Measurements from ENCODE around the gene TCF3. TPM values are rescaled to one million over a fixed set of nuclear protein-coding genes. Genes with fewer than 3 reads are reported as not detected.

The TCF3 gene
- total RNA-seq, 1 donor = 55.0 TPM

DNA sequence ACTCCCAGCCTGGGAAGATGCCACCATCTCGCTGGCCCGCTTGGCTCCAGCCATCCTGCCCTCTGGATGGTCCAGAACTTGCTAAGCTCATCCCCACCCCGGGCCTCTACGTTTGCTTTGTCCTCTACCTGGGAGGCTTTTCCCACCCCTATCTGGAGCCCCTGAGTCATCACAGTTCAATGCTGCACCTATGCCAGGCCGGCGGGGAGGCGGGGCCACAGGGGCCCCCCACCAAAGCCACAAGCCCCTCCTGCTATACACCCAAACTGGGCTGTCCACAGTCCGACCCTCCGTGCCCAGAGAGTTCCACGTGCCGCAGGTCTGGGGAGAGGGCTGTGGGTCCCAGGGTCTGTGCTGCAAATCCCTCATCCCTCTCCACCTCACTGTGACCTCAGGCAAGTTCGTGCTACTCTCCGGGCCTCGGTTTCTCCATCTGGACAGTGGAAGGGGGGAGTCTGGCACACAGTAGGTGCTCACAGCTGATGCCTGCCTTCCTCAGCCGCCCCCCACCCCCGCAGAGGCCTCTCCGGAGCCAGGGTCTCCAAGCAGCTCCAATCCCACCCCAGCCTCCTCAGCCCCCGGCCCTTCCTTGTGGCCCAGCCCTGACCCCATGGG is 1.9 kb upstream of the TCF3 start:
- no peaks in the 10 kb centered on the region for H3K27me3 ChIP-seq (ENCODE audit: insufficient read depth, low read length)
- TF ChIP-seq, protein P1, sequence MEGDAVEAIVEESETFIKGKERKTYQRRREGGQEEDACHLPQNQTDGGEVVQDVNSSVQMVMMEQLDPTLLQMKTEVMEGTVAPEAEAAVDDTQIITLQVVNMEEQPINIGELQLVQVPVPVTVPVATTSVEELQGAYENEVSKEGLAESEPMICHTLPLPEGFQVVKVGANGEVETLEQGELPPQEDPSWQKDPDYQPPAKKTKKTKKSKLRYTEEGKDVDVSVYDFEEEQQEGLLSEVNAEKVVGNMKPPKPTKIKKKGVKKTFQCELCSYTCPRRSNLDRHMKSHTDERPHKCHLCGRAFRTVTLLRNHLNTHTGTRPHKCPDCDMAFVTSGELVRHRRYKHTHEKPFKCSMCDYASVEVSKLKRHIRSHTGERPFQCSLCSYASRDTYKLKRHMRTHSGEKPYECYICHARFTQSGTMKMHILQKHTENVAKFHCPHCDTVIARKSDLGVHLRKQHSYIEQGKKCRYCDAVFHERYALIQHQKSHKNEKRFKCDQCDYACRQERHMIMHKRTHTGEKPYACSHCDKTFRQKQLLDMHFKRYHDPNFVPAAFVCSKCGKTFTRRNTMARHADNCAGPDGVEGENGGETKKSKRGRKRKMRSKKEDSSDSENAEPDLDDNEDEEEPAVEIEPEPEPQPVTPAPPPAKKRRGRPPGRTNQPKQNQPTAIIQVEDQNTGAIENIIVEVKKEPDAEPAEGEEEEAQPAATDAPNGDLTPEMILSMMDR (IDR thresholded peaks at IDR 0.05; ENCODE audit: extremely low read depth, low read depth, low read length) = no peak
- H2AFZ ChIP-seq (ENCODE audit: low read length) = no peak overlapping the region
- no peak overlapping the region for H3K4me2 ChIP-seq (ENCODE audit: insufficient read depth, low read length)
- DNase-seq (ENCODE audit: insufficient read length, low spot score, missing footprints) = no peak
- peaks cover 5% of the 10 kb centered on the region for H3K36me3 ChIP-seq (ENCODE audit: insufficient read depth, low read length)
- H3K79me2 ChIP-seq (ENCODE audit: insufficient read depth, low read length) = peaks cover 23% of the 10 kb centered on the region
- peaks cover 17% of the 10 kb centered on the region for H4K20me1 ChIP-seq (ENCODE audit: insufficient read depth, low read length)
- no peak overlapping the region for H3K27ac ChIP-seq (ENCODE audit: low read depth, low read length)
- H3K9me3 ChIP-seq (ENCODE audit: low read depth, low read length) = no peaks in the 10 kb centered on the region
- H3K4me1 ChIP-seq (ENCODE audit: insufficient read depth, low read length) = peaks cover 23% of the 10 kb centered on the region
- no peak overlapping the region for H3K4me3 ChIP-seq (ENCODE audit: insufficient read depth, low read length)

GRCh38 chr19:1653300-1653628 is 849 bp upstream of the TCF3 start:
- Histone ChIP-seq H3K27me3 (ENCODE audit: insufficient read depth, low read length) (no peaks in the 10 kb centered on the region), H3K4me1 (ENCODE audit: insufficient read depth, low read length) (peaks cover 19% of the 10 kb centered on the region), H3K4me3 (ENCODE audit: insufficient read depth, low read length) (peak overlapping the region; percentile 81), H3K27ac (ENCODE audit: low read depth, low read length) (peak overlapping the region; percentile 97), H2AFZ (ENCODE audit: low read length) (peak overlapping the region; percentile 99), H3K4me2 (ENCODE audit: insufficient read depth, low read length) (peak overlapping the region; percentile 84), H3K36me3 (ENCODE audit: insufficient read depth, low read length) (peaks cover 14% of the 10 kb centered on the region), H4K20me1 (ENCODE audit: insufficient read depth, low read length) (peaks cover 26% of the 10 kb centered on the region), H3K9me3 (ENCODE audit: low read depth, low read length) (no peaks in the 10 kb centered on the region), H3K79me2 (ENCODE audit: insufficient read depth, low read length) (peaks cover 32% of the 10 kb centered on the region)
- no peak for DNase-seq (ENCODE audit: insufficient read length, low spot score, missing footprints)
- TF ChIP-seq, protein P1 (IDR thresholded peaks at IDR 0.05; ENCODE audit: extremely low read depth, low read depth, low read length) = no peak

GRCh38 chr19:1651568-1652291 is 685 bp downstream of the TCF3 start:
- Histone ChIP-seq H3K9me3 (ENCODE audit: low read depth, low read length) (no peaks in the 10 kb centered on the region), H3K4me3 (ENCODE audit: insufficient read depth, low read length) (peak overlapping the region; percentile 79), H3K27me3 (ENCODE audit: insufficient read depth, low read length) (no peaks in the 10 kb centered on the region), H3K4me1 (ENCODE audit: insufficient read depth, low read length) (peaks cover 15% of the 10 kb centered on the region), H3K4me2 (ENCODE audit: insufficient read depth, low read length) (peak overlapping the region; percentile 91), H3K79me2 (ENCODE audit: insufficient read depth, low read length) (peaks cover 38% of the 10 kb centered on the region), H3K36me3 (ENCODE audit: insufficient read depth, low read length) (peaks cover 14% of the 10 kb centered on the region), H3K27ac (ENCODE audit: low read depth, low read length) (no peak overlapping the region), H2AFZ (ENCODE audit: low read length) (peak overlapping the region; percentile 29), H4K20me1 (ENCODE audit: insufficient read depth, low read length) (peaks cover 35% of the 10 kb centered on the region)
- TF ChIP-seq, protein P1 (IDR thresholded peaks at IDR 0.05; ENCODE audit: extremely low read depth, low read depth, low read length) = no peak
- DNase-seq (ENCODE audit: insufficient read length, low spot score, missing footprints) = peak; percentile 96

All from osteoblast (primary cell).